ENCODE measurements around the gene XG.
"Not testable (repeated sequence)": the region's sequence is repeated elsewhere in the genome, so short reads cannot be mapped to it uniquely, and the experiment has no call there.

The XG gene

DNA sequence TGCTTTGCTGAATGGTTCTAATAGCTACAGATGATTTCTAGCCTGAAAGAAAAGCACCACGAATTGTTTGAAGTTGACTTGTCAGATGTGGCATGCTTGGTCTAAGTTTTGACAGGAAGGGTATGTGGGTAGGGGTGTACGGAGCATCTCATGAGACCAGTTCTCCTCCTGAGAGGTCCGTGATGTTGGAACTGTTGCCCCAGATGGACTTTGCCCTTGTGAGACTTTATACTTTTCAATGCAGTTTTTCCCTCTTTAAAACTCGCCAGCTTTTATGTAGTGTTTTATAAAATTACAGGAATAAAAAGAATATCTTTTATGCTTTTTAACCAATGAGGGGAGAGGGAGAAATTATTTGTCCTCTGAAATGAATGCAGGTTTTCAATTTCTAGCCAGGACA is 16.6 kb upstream of the XG start:
- no peak for DNase-seq

- DNase-seq, result no peak
These were observed 11.2 kb upstream of the XG start for GRCh38 chrX:2740672-2741071.

DNA sequence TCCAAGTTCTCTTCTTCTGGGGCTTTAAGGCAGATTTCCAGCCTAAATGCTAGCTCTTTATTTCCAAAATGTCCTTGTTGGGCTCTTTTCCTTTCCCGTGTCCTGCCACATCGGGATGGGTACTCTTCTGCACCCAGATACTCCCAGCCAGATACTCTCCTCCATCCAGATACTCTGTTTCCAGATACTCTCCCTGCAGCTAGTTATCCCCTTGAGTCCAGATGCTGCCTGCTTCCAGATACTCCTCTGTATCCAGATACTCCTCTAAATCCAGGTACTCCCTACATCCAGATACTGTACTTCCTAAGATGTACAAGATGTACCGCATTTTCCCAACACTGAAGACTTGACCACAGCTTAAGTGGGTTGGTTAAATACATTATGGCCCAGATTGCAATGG is 10.5 kb upstream of the XG start:
- no peak for DNase-seq

DNA sequence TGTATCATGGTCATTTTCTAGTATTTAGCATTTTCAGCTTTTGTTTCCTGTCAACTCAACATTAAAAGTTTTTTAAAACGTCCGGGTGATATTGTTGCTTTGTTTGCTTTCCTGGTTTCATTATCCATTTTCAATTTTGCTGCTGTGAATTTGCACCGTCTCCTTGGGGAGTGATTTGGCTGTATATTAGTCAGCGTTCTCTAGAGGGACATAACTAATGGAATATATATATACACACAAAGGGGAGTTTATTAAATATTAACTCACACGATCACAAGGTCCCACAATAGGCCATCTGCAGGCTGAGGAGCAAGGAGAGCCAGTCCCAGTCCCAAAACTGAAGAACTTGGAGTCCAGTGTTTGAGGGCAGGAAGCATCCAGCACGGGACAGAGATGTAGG is 5.6 kb upstream of the XG start:
- DNase-seq, result not testable (repeated sequence)

DNA sequence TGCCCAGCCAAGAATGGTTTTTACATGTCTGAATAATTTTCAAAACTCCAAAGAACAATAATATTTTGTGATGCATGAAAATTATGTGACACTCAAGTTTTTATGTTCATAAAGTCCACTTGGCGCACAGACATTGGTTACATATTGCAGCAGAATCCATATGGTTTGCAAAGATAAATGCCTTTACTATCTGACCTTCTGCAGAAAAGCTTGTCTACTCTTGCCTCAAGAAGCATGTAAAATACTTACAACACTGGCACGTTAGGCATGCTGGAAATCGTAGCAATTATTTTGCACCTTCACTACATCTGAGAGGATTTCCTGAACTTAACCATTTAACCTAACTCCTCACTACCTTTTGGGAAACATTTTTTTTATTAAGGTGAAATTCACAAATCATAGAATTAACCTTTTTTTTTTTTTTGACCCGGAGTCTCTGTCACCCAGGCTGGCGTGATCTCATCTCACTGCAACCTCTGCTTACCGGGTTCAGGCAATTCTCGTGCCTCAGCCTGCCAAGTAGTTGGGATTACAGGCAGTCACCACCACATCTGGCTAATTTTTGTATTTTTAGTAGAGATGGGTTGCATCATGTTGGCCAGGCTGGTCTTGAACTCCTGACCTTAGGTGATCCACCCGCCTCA is 3.5 kb upstream of the XG start:
- no peak for DNase-seq

DNA sequence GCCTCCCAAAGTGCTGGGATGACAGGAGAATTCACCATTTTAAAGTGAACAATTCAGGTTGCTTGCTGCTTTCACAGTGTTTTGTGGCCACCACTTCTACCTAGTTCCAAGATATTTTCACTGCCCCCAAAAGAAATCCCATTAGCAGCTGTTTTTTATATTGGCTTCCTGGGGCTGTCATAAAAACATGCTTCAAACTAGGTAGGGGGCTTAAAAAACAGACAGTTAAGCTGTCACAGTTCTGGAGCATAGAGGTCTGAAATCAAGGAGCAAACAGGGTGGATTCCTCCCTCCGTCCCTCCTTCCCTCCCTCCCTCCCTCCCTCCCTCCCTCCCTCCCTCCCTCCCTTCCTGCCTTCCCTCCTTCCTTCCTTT is 3.0 kb upstream of the XG start:
- DNase-seq, result no peak

DNA sequence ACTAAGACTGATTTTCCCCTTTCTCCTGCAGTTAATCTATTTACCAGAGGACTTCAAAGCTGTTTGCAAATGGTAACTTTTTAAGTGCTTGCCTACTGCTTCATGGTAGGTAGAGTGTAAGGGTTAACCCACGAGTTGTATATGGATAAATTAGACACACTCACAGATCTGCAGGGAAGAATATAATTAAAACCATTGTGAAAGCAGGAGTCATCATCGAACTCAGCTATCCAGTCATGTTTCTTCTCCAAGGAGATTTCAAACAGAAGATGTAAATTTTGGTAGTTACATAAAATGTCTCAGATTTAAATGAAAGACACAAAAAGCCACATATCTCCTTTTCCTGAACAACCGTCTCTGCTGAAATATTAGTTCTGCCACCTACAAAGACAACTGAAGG is 549 bp upstream of the XG start:
- no peak for DNase-seq

DNA sequence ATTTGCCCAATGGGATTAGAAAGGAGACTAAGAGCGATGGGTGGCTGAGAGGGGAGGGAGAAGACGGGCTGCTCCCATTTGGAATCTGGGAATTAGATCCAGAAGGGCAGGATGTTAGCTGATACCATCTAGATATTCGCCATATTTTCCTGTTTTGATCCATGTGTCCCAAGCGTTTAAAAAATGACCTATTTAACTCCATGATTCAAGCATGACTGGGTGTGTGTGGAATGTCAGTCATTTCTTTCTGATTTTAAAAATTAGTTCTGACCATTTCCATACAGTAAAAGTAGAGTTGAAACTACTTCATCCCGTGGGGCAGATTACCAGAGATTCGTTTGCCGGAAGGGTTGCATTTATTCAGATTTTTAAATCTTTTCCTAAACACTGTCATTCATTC is 601 bp downstream of the XG start:
- DNase-seq, result not testable (repeated sequence)

GRCh38 chrX:2755163-2755715 is 3.4 kb downstream of the XG start:
- not testable (repeated sequence) for DNase-seq

GRCh38 chrX:2756548-2756947 is 4.7 kb downstream of the XG start:
- DNase-seq, result no peak

GRCh38 chrX:2761246-2761645 is 9.4 kb downstream of the XG start:
- no peak for DNase-seq

DNA sequence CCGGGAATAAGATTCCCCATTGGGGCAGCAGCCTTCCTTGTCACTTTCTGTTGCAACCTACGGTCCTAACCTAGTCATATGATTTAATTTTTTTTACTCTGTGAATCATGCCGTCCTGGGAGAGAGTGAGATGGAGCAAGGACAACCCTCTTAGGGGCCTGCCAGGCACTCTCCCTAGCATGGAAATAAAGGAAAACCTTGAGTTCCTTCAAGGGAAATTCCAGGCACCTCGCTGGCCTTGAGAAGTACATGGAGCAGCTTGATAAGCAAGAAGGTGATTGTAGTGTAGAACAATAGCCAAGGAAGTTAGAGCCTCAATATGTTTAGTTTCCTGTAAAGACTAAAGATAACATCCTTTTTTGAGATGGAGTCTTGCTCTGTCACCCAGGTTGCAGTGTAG is 10.8 kb downstream of the XG start:
- not testable (repeated sequence) for DNase-seq

GRCh38 chrX:2764766-2765548 is 13.1 kb downstream of the XG start:
- not testable (repeated sequence) for DNase-seq

GRCh38 chrX:2765549-2765830 is 13.7 kb downstream of the XG start:
- no peak for DNase-seq

GRCh38 chrX:2766906-2767305 is 15.1 kb downstream of the XG start:
- no peak for DNase-seq

GRCh38 chrX:2767631-2768455 is 16.0 kb downstream of the XG start:
- DNase-seq, result peak; percentile 39

DNA sequence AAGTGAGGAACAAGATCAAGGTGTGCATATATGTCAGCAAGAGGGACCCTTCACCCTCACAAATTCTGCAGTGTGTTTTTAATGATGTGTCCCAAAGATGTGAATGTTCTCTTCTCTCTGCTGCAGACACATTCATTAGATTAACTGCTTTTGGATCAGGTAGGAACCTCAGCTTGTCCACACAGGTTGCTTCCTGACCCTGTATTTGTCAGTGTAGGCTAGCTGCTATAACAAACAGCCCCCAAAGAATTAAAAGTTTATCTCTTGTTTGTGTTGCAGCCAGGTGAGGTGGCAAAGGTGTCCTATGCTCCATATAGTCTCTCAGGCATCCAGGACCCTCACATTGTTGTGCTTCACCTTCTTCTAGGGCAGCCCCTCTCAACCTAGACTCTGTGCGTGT is 17.8 kb downstream of the XG start:
- DNase-seq, result no peak

DNA sequence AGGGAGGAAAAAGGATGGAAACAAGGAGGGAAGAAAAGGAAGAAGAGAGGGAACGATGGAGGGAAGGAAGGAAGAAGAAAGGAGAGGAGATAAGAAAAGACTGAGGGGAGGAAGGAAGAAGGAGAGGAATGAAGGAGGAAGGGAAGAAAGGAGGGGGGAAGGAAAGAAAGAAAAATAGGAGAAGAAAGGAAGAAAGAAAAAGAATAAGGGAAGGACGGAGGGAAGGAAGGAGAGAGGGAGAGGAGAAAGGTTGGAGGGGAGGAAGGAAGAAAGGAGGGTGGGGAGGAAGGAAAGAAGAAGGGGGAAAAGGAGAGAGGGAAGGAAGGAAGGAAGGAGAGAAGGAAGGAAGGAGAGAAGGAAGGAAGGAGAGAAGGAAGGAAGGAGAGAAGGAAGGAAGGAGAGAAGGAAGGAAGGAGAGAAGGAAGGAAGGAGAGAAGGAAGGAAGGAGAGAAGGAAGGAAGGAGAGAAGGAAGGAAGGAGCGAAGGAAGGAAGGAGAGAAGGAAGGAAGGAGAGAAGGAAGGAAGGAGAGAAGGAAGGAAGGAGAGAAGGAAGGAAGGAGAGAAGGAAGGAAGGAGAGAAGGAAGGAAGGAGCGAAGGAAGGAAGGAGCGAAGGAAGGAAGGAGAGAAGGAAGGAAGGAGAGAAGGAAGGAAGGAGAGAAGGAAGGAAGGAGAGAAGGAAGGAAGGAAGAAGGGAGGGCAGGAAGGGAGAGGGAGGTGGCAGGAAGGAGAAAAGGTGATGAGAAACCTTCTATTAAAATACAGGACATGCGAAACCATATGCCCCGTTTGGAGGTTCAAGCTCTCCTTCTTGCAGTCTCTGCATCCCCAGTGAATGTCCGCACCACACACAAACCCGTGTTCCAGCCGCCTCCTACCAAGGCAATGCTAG is 21.6 kb downstream of the XG start:
- DNase-seq, result not testable (repeated sequence)

- no peak for DNase-seq
These were observed 22.2 kb downstream of the XG start for GRCh38 chrX:2774057-2774456.

DNA sequence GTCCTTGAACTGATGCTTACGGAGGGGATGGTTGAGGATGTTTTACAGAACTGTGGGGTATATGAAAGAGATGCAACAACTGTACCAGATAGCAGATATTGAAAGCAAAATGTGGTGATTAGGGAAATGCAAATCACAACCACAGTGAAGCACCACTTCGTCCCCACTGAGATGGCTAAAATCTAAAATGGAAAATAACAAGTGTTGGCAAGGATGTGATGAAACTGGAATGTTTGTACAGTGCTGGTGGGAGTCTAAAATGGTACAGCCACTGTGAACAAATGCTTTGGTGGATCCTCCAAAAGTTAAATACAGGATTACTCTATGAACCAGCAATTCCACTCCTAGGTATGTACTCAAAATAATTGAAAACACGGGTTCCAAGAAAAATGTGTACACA is 22.9 kb downstream of the XG start:
- no peak for DNase-seq

GRCh38 chrX:2780472-2781225 is 28.8 kb downstream of the XG start:
- not testable (repeated sequence) for DNase-seq

DNA sequence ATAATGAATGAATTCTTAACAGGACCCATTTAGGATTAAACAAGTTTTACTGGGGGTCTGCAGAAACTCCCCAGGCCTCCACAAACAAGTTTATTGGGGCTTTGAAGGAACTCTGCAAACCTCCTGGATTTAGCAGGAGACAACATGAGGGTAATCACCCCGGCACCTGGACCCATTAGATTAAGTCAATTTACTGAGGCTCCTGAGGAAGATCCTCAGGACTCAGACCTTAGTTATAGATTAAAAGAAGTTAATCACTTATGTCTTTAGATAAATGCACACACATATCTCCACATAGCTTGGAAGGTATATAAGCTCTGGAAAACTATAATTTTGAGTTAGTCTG is 29.4 kb downstream of the XG start:
- no peak for DNase-seq

All from left hindlimb (tissue), 1 donor.